A673 (cell line): ENCODE measurements around the gene HOXC12.

ENCODE experiments used
- EZH2 ChIP-seq: fragments of 200-600 bp; sonication (generic); IDR thresholded peaks from 2 replicates; pipeline ENCODE4 v1.6.1; 2017; ENCODE audit warnings: borderline replicate concordance, low read depth, mild to moderate bottlenecking, mixed read lengths, antibody characterized with exemption, low read length; ENCODE audit not compliant: poor library complexity, severe bottlenecking
- TF ChIP-seq, protein P1 (sequence below): fragments of 300-800, 200-600 bp; sonication (generic); conservative IDR thresholded peaks from 2 replicates; pipeline ENCODE4 v1.5.1; 2017; ENCODE audit warnings: low read depth, mild to moderate bottlenecking, antibody characterized with exemption, low read length, moderate library complexity, mixed read lengths

DNA sequence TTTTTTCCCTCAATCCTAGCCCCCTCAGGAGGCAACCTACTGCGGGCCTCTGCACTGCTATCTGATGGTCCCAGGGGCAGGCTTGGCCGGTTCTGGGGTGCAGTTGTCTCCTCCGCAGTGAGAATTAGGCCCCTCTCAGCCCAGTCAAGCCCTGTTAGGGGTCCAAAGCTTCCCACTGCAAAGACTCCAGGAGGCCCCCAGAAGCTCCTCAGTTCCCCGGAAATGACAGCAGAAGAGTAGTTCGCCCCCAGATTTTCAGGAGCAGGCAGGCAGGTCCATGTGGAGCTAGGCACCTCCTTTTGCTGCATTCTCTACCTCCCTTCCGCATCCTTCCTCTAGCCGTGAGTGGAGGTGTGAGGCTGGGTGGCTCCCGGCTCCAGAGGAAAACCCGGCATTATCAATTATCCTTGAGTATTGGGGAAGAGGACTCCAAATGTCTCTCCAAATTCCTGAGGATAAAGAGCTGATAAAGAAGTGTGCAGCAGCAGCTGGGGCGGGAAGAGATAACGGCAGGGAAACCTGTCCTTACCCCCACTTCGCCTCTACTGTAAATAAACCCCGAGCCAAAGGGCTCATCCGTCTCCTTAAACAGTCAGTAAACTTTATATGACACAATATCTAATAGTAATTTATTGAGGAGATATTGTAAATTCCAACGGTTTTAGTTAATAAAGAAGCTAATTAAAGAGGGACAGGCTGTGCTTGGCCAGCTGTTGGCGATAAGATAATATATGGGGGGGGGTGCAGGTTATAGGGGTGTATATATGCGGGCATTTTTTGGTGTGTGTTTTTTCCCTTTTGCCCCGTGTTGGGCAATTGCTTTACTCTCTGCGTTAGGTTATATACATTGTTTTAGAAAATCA is 641 bp upstream of the HOXC12 start:
- TF ChIP-seq, protein P1, sequence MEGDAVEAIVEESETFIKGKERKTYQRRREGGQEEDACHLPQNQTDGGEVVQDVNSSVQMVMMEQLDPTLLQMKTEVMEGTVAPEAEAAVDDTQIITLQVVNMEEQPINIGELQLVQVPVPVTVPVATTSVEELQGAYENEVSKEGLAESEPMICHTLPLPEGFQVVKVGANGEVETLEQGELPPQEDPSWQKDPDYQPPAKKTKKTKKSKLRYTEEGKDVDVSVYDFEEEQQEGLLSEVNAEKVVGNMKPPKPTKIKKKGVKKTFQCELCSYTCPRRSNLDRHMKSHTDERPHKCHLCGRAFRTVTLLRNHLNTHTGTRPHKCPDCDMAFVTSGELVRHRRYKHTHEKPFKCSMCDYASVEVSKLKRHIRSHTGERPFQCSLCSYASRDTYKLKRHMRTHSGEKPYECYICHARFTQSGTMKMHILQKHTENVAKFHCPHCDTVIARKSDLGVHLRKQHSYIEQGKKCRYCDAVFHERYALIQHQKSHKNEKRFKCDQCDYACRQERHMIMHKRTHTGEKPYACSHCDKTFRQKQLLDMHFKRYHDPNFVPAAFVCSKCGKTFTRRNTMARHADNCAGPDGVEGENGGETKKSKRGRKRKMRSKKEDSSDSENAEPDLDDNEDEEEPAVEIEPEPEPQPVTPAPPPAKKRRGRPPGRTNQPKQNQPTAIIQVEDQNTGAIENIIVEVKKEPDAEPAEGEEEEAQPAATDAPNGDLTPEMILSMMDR: no peak
- no peak for TF ChIP-seq EZH2
